Effector memory CD8-positive, alpha-beta T cell (primary cell): ENCODE measurements around the gene DHX30.
"Not testable (repeated sequence)": the region's sequence is repeated elsewhere in the genome, so short reads cannot be mapped to it uniquely, and the experiment has no call there.

ENCODE experiments used
- ATAC-seq: fragments of 150-1000 bp; cut with Tn5 transposase; replicated peaks from 2 replicates; pipeline ENCODE4 v1.10.0; 2021; ENCODE audit warnings: mild to moderate bottlenecking, moderate library complexity
- DNase-seq, 3 experiments: peaks; one replicate each; pipeline ENCODE4 v3.0.0; 2021
- H3K27ac Mint-ChIP-seq, 2 donors: one replicate each; pipeline ENCODE4 v1.8.0; 2022; ENCODE audit warnings: mild to moderate bottlenecking in 2 of 2, mixed read lengths in 2 of 2, moderate library complexity in 2 of 2
- H3K27me3 Mint-ChIP-seq, 2 donors: one replicate each; pipeline ENCODE4 v1.8.0; 2022; ENCODE audit warnings: mixed read lengths in 2 of 2
- H3K36me3 Mint-ChIP-seq: one replicate; pipeline ENCODE4 v1.8.0; 2022; ENCODE audit warnings: mild to moderate bottlenecking, moderate library complexity, mixed read lengths; ENCODE audit not compliant: insufficient read depth
- H3K4me1 Mint-ChIP-seq, 2 donors: one replicate each; pipeline ENCODE4 v1.8.0; 2022; ENCODE audit warnings: low read depth in 2 of 2, mixed read lengths in 2 of 2
- H3K4me3 Mint-ChIP-seq, 2 donors: one replicate each; pipeline ENCODE4 v1.8.0; 2022; ENCODE audit warnings: mild to moderate bottlenecking in 2 of 2, mixed read lengths in 2 of 2, moderate library complexity in 2 of 2
- H3K9me3 Mint-ChIP-seq, 2 donors: one replicate each; pipeline ENCODE4 v1.8.0; 2022; ENCODE audit warnings: mixed read lengths in 2 of 2

DHX30 gene

DNA sequence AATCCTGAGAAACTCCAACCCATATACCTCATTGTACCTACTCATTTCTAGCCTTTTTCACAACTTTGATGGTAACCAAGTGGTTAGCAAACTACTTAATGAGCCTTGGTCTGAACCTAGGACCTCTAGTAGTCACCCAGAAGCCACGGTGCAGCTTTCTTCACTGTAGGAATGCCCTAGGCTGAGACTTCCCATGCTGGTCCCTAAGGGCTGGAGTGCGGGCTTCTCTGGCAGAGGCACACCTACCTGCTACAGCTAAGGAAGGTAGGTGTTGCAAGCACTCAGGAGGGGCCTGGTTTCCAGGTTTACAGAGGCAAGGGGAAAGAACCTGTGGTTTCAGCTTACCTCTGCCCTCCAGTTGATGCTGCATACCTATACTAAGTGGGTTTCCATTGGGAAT, 65.4 kb downstream of the DHX30 start:
- no peak for DNase-seq

GRCh38 chr3:47870156-47870555, 67.2 kb downstream of the DHX30 start:
- Mint-ChIP-seq H3K27ac (peak overlapping the region; percentile 32 to 78), H3K36me3 (peaks cover 23% of the 10 kb centered on the region)

More for the DNA sequence above, 65.4 kb downstream of the DHX30 start:
- Mint-ChIP-seq H3K27me3 (no peaks in the 10 kb centered on the region), H3K27ac (no peak overlapping the region), H3K9me3 (no peaks in the 10 kb centered on the region), H3K4me3 (no peak overlapping the region), H3K36me3 (peaks cover 21% of the 10 kb centered on the region), H3K4me1 (no peaks in the 10 kb centered on the region)
- ATAC-seq = no peak

GRCh38 chr3:47870702-47871260, 67.8 kb downstream of the DHX30 start:
- no peak for ATAC-seq
- Mint-ChIP-seq H3K4me3 (no peak overlapping the region), H3K9me3 (no peaks in the 10 kb centered on the region), H3K4me1 (no peaks in the 10 kb centered on the region), H3K27me3 (no peaks in the 10 kb centered on the region), H3K27ac (peak overlapping the region in 1 of 2 donors; percentile 78), H3K36me3 (peaks cover 20% of the 10 kb centered on the region)
- DNase-seq = no peak

More at GRCh38 chr3:47870156-47870555, 67.2 kb downstream of the DHX30 start:
- Mint-ChIP-seq H3K4me3 (no peak overlapping the region), H3K27me3 (no peaks in the 10 kb centered on the region), H3K9me3 (no peaks in the 10 kb centered on the region), H3K4me1 (no peaks in the 10 kb centered on the region)
- ATAC-seq (no peak), DNase-seq (no peak)

- Mint-ChIP-seq H3K9me3 (no peaks in the 10 kb centered on the region), H3K4me1 (no peaks in the 10 kb centered on the region), H3K36me3 (peaks cover 24% of the 10 kb centered on the region), H3K4me3 (no peak overlapping the region), H3K27ac (no peak overlapping the region), H3K27me3 (no peaks in the 10 kb centered on the region)
- DNase-seq = no peak
- ATAC-seq = no peak
Measured at GRCh38 chr3:47871389-47871788, 68.5 kb downstream of the DHX30 start.

DNA sequence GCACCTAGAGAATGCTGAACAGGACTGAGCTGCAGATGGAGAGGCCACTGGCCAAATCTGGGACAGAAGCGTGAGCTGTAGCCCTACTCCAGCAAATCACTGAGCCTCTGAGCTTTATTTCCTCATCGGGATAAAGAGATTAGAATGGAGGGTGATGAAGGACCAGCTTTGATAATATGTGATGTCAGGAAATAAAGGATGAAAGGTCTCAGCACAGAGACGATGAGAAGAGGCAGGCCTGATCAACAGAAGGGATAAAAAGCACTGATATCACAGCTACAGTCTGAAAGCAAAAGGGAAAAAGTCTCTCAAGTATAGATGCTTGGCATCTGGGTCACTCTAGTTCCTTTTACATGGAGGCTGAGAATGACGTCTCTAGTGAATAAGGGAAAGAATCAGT, 70.0 kb downstream of the DHX30 start:
- Mint-ChIP-seq H3K36me3 (peaks cover 30% of the 10 kb centered on the region), H3K4me1 (peaks cover 7 to 11% of the 10 kb centered on the region in 2 donors), H3K9me3 (no peaks in the 10 kb centered on the region), H3K4me3 (no peak overlapping the region), H3K27me3 (no peaks in the 10 kb centered on the region), H3K27ac (no peak overlapping the region)
- DNase-seq = no peak
- no peak for ATAC-seq

DNA sequence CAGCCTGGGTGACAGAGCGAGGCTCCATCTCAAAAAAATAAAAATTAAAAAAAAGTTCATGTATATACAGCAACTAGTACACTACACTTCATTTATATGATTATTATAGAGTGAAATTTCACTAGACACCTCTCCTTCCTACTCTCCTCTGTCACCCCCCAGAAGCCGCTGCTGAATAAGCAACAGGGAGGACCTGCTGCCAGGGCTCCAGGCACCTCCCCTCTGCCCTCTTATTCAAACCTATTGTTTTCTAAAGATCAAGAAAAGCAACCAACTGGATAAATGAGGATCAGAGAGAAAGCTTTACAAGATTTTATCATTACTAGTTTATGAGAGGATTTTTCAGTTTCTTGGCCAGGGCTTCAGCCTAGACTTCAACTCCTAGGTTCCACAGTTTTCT, 71.5 kb downstream of the DHX30 start:
- Mint-ChIP-seq H3K27me3 (no peaks in the 10 kb centered on the region), H3K36me3 (peaks cover 30% of the 10 kb centered on the region), H3K4me1 (peaks cover 11 to 13% of the 10 kb centered on the region in 2 donors)

GRCh38 chr3:47874913-47875312, 72.0 kb downstream of the DHX30 start:
- no peak for ATAC-seq
- no peaks in the 10 kb centered on the region for H3K9me3 Mint-ChIP-seq
- no peaks in the 10 kb centered on the region for H3K27me3 Mint-ChIP-seq
- H3K4me3 Mint-ChIP-seq = no peak overlapping the region
- DNase-seq = no peak
- peaks cover 31% of the 10 kb centered on the region for H3K36me3 Mint-ChIP-seq
- no peak overlapping the region for H3K27ac Mint-ChIP-seq
- peaks cover 11 to 13% of the 10 kb centered on the region in 2 donors for H3K4me1 Mint-ChIP-seq

More for the DNA sequence above, 71.5 kb downstream of the DHX30 start:
- ATAC-seq (no peak), DNase-seq (no peak)
- Mint-ChIP-seq H3K9me3 (no peaks in the 10 kb centered on the region), H3K27ac (no peak overlapping the region), H3K4me3 (no peak overlapping the region)

DNA sequence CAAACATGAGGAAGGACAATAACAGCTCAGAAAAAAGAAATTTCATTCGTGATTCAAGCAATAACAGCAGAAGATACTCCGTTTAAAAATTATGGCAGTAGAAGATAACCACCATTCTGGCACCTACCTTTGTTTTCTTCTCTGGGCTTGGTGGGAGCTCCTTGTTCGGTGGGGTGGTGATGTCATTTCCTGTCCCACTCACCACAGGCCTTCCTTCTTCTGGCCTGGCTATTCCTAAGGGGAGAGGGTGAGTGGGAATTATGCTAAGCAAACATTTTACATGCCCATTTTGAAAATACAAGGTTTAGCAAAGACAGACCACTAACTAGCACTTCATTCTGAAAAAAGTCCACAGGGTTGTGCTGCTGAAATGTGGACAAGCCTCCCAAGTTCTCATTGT, 74.4 kb downstream of the DHX30 start:
- DNase-seq (no peak), ATAC-seq (no peak)
- Mint-ChIP-seq H3K27me3 (no peaks in the 10 kb centered on the region), H3K36me3 (peaks cover 24% of the 10 kb centered on the region), H3K9me3 (no peaks in the 10 kb centered on the region), H3K4me1 (peaks cover 11 to 13% of the 10 kb centered on the region in 2 donors), H3K4me3 (no peak overlapping the region), H3K27ac (peak overlapping the region; percentile 82 to 86)

- ATAC-seq = no peak
- no peak for DNase-seq
- Mint-ChIP-seq H3K36me3 (peaks cover 28% of the 10 kb centered on the region), H3K4me1 (peaks cover 11 to 13% of the 10 kb centered on the region in 2 donors), H3K27ac (peak overlapping the region; percentile 82 to 86), H3K4me3 (no peak overlapping the region), H3K9me3 (no peaks in the 10 kb centered on the region), H3K27me3 (no peaks in the 10 kb centered on the region)
Measured at GRCh38 chr3:47877719-47878118, 74.8 kb downstream of the DHX30 start.

- Mint-ChIP-seq H3K4me1 (peaks cover 10 to 14% of the 10 kb centered on the region in 2 donors), H3K9me3 (no peaks in the 10 kb centered on the region), H3K36me3 (peaks cover 10% of the 10 kb centered on the region), H3K27ac (peak overlapping the region in 1 of 2 donors; percentile 67), H3K4me3 (no peak overlapping the region), H3K27me3 (no peaks in the 10 kb centered on the region)
- no peak for DNase-seq
- no peak for ATAC-seq
Measured at GRCh38 chr3:47882338-47882737, 79.4 kb downstream of the DHX30 start.

DNA sequence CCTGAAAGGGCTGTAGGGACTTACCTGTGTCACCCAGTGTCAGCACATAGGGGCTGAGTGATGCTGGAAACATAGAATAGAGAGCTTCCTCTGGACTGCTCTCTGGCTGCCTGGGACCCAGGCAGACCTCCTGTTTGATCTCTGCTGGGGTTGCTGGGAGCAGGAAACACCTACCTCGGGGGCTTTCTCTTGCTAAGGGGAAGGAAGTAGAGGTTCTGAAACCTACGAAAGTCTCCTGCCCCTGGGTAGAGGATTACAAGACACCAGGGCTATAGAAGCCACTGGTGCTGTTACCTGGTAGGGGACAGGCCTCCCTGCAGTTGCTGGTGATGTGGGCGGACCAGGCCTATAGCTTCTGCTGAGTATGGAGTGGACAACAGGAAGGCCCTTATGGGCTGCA, 81.7 kb downstream of the DHX30 start:
- H3K4me1 Mint-ChIP-seq = peaks cover 0 to 6% of the 10 kb centered on the region in 2 donors
- ATAC-seq (no peak), DNase-seq (no peak)
- H3K27me3 Mint-ChIP-seq = no peaks in the 10 kb centered on the region
- H3K27ac Mint-ChIP-seq = peak overlapping the region; percentile 21 to 72
- no peak overlapping the region for H3K4me3 Mint-ChIP-seq
- H3K36me3 Mint-ChIP-seq = peaks cover 10% of the 10 kb centered on the region
- H3K9me3 Mint-ChIP-seq = no peaks in the 10 kb centered on the region

DNA sequence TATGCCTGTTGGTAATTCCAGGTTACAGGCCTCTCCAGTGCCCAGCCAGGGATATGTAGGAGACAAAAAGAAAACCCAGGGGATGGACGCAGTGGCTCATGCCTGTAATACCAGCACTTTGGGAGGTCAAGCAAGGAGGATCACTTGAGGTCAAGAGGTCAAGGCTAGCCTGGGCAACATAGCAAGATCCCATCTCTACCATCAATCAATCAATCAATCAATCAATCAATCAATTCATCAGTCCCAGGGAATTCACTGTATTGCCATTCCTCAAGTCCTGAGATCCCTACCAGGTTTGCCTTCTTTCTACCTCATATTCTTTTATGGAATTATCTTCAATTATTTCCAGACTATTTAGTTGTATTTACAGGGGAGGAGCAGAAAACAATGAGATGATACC, 82.2 kb downstream of the DHX30 start:
- DNase-seq (no peak), ATAC-seq (no peak)
- no peak overlapping the region for H3K4me3 Mint-ChIP-seq
- H3K4me1 Mint-ChIP-seq = peaks cover 0 to 6% of the 10 kb centered on the region in 2 donors
- no peaks in the 10 kb centered on the region for H3K9me3 Mint-ChIP-seq
- peaks cover 6% of the 10 kb centered on the region for H3K36me3 Mint-ChIP-seq
- no peaks in the 10 kb centered on the region for H3K27me3 Mint-ChIP-seq
- H3K27ac Mint-ChIP-seq = peak overlapping the region; percentile 21 to 72

DNA sequence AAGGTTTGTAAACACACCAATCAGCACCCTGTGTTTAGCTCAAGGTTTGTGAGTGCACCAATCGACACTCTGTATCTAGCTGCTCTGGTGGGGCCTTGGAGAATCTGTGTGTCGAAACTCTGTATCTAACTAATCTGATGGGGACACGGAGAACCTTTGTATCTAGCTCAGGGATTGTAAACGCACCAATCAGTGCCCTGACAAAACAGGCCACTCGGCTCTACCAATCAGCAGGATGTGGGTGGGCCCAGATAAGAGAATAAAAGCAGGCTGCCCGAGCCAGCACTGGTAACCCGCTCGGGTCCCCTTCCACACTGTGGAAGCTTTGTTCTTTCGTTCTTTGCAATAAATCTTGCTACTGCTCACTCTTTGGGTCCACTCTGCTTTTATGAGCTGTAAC, 85.1 kb downstream of the DHX30 start:
- DNase-seq, H3K27ac Mint-ChIP-seq, ATAC-seq, H3K4me1 Mint-ChIP-seq, H3K4me3 Mint-ChIP-seq, H3K9me3 Mint-ChIP-seq, H3K36me3 Mint-ChIP-seq, H3K27me3 Mint-ChIP-seq: not testable (repeated sequence)

DNA sequence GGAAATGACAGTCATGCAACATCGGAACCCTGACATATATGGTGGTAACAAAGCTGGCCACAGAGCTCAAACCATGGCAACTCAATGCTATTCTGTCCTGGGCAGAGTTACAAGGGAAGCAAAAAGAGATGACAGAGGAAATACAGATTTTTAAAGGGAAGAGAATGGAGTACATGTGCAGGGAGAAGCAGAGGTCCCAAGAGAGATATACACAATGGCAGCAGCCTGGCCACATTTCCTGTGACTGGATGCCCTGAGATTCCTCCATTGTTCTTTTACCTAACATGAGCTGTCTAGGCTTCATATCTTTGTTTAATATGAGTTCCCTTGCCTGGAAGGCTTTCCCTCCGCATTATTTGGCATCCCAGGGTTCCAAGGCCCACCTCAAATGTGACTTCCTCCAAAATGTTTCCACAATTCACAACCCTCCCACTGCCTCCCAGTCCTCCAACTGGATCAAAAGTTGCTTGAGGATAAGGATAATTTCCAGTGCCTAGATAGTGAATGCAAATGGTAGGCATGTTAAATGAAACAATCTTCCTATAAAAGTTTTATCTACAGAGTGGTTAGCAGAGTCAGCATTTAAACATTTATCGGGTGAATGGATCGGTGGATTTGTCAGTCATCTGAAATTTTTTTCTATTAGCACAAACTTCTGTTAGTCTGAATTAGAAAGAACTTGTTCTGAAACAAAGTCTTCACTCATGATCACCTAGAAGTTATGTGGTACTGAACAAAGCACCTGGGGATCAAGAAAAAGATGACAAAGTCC, 86.2 kb downstream of the DHX30 start:
- Mint-ChIP-seq H3K27ac (no peak overlapping the region), H3K27me3 (no peaks in the 10 kb centered on the region), H3K4me3 (no peak overlapping the region), H3K4me1 (peaks cover 2 to 6% of the 10 kb centered on the region in 2 donors), H3K9me3 (no peaks in the 10 kb centered on the region), H3K36me3 (peaks cover 10% of the 10 kb centered on the region)
- no peak for DNase-seq
- ATAC-seq = no peak
